ENCODE measurements around the gene YPEL5. TPM values are rescaled to one million over a fixed set of nuclear protein-coding genes. Genes with fewer than 3 reads are reported as not detected.
A peak's percentile ranks its signal among the peaks of the same experiment; 100 is the strongest.

YPEL5 gene
- total and polyA plus RNA-seq, 4 donors: 91.8 to 122 (median 104) TPM

DNA sequence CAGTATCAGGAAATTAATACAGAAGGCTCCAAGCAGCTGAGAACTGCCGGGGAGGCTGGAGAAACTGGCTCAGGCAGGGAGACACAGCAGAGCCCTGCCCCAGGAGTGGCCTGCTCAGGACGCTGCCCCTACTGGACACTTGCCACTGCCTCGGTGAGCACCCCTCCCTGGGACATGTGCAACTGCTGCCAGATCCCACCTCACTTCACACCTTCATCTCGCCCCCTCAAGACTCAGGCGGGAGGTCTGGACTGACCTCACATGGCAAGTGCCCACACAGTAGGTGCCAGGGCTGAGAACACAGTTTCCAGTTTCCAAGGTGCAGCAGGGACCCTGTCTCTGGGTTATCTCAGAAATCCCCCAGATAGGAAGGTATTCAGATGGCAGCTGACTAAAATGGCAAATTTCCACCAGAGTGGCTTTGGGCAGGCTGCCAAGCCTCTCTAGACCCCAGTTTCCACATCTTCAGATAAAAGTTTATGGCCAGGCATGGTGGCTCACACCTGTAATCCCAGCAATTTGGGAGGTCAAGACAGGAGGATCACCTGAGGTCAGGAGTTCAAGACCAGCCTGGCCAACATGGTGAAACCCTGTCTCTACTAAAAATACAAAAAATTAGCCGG is 50.9 kb downstream of the YPEL5 start:
- WGBS, 2 donors: 76 to 79% methylated on average over 6 of the region's 6 CpGs
- intact Hi-C loops (cut with DNase I): no loop called here
- no peak for ATAC-seq (ENCODE audit: low FRiP score)
- no peak overlapping the region for H3K27ac ChIP-seq (ENCODE audit: low read depth in 1 of 2, low read length in 2 of 2)
- no peaks in the 10 kb centered on the region for H3K27me3 ChIP-seq (ENCODE audit: control insufficient read depth in 1 of 2, insufficient read depth in 2 of 2, low read length in 1 of 2)
- DNase-seq: no peak
- no peak overlapping the region for H3K4me3 ChIP-seq (ENCODE audit: low read length in 2 of 2)
- H3K4me1 ChIP-seq (ENCODE audit: control insufficient read depth in 1 of 2, insufficient read depth in 2 of 2, low read length in 2 of 2): peaks cover 0 to 1% of the 10 kb centered on the region in 2 donors
- H3K9me3 ChIP-seq (ENCODE audit: control insufficient read depth, low read length): no peaks in the 10 kb centered on the region
- H3K36me3 ChIP-seq (ENCODE audit: control insufficient read depth in 1 of 2, insufficient read depth in 2 of 2, low read length in 1 of 2): no peaks in the 10 kb centered on the region

DNA sequence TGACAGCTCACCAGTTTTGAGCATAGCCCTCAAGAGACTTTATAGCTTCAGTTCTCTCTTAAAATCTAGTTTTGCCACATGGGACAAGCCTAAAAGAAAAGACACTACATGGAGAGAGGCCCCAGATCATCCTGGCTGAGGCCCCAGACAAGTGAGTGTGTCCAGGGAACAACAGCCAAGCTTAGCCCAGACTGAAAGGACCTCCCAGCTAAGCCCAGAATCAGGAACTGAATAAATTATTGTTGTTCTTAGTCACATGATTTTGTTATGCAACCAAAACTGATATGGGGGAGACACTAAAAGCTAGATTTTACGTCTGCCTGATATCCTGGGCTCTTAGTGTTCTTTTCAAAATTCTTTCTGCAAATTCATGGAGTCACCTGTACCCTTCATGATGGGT is 55.2 kb downstream of the YPEL5 start:
- peak; percentile 81 for ATAC-seq (ENCODE audit: low FRiP score)
- Histone ChIP-seq H3K9me3 (ENCODE audit: control insufficient read depth, low read length) (no peaks in the 10 kb centered on the region), H3K4me1 (ENCODE audit: control insufficient read depth in 1 of 2, insufficient read depth in 2 of 2, low read length in 2 of 2) (peaks cover 0 to 1% of the 10 kb centered on the region in 2 donors), H3K27ac (ENCODE audit: low read depth in 1 of 2, low read length in 2 of 2) (no peak overlapping the region), H3K36me3 (ENCODE audit: control insufficient read depth in 1 of 2, insufficient read depth in 2 of 2, low read length in 1 of 2) (no peaks in the 10 kb centered on the region), H3K4me3 (ENCODE audit: low read length in 2 of 2) (no peak overlapping the region), H3K27me3 (ENCODE audit: control insufficient read depth in 1 of 2, insufficient read depth in 2 of 2, low read length in 1 of 2) (no peaks in the 10 kb centered on the region)
- intact Hi-C loops (cut with DNase I): loop anchor here in 1 of 2 donors (5.0 kb wide), 1 partner anchor 35 kb away; no protein-coding TSS in a partner anchor
- DNase-seq: no peak
- 0 to 3% methylated on average over 1 of the region's 1 CpG for WGBS, 2 donors

DNA sequence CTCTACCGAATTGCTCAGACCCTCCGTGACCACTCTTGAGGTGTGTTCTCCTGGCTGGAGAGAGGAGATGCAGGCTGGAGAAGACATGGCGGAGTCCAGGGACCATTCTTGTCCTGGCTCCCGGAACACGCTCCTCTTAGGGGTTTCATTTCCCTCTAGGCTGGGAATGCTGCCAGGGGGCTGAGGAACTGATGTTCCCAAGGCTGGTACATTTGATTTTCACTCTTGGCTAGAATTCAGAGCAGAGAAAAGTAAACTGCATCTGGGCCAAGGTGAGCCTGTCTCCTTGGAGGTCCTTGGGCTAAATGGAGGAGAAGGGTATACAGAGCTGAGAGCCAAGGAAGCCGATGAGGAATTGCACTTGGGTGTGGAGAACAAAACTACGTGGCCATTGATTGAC is 56.3 kb downstream of the YPEL5 start:
- Histone ChIP-seq H3K27me3 (ENCODE audit: control insufficient read depth in 1 of 2, insufficient read depth in 2 of 2, low read length in 1 of 2) (no peaks in the 10 kb centered on the region), H3K4me3 (ENCODE audit: low read length in 2 of 2) (no peak overlapping the region), H3K9me3 (ENCODE audit: control insufficient read depth, low read length) (no peaks in the 10 kb centered on the region), H3K36me3 (ENCODE audit: control insufficient read depth in 1 of 2, insufficient read depth in 2 of 2, low read length in 1 of 2) (no peaks in the 10 kb centered on the region), H3K27ac (ENCODE audit: low read depth in 1 of 2, low read length in 2 of 2) (no peak overlapping the region), H3K4me1 (ENCODE audit: control insufficient read depth in 1 of 2, insufficient read depth in 2 of 2, low read length in 2 of 2) (peaks cover 0 to 1% of the 10 kb centered on the region in 2 donors)
- DNase-seq: no peak
- intact Hi-C loops (cut with DNase I): loop anchor here in 1 of 2 donors (5.0 kb wide), 1 partner anchor 36 kb away; no protein-coding TSS in a partner anchor
- 85 to 88% methylated on average over 7 of the region's 7 CpGs for WGBS, 2 donors
- ATAC-seq (ENCODE audit: low FRiP score): no peak

DNA sequence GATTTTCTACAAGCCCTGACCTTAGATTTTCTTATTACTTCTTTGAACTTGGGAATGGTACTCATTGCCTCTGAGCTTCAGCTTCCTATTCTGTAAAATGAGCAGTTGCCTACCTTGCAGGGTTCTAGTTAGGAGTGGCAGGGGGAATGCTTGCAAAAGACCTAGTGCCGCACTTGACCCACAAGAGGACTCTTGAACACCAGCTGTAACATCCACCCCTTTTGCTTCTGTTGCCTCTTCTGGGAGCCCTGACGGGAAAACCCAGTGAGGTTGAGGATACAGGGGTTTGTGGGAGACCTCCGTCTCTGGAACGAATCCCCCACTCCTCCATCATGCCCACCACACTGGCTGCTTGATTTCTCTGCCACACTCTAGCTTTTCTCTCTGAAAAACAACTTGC is 57.5 kb downstream of the YPEL5 start:
- intact Hi-C loops (cut with DNase I): loop anchor here in 1 of 2 donors (5.0 kb wide), 1 partner anchor 37 kb away; no protein-coding TSS in a partner anchor
- ATAC-seq (ENCODE audit: low FRiP score): no peak
- WGBS, 2 donors: 92 to 94% methylated on average over 4 of the region's 4 CpGs
- H3K4me1 ChIP-seq (ENCODE audit: control insufficient read depth in 1 of 2, insufficient read depth in 2 of 2, low read length in 2 of 2): peaks cover 0 to 1% of the 10 kb centered on the region in 2 donors
- H3K4me3 ChIP-seq (ENCODE audit: low read length in 2 of 2): no peak overlapping the region
- H3K9me3 ChIP-seq (ENCODE audit: control insufficient read depth, low read length): no peaks in the 10 kb centered on the region
- no peak for DNase-seq
- no peaks in the 10 kb centered on the region for H3K27me3 ChIP-seq (ENCODE audit: control insufficient read depth in 1 of 2, insufficient read depth in 2 of 2, low read length in 1 of 2)
- no peak overlapping the region for H3K27ac ChIP-seq (ENCODE audit: low read depth in 1 of 2, low read length in 2 of 2)
- no peaks in the 10 kb centered on the region for H3K36me3 ChIP-seq (ENCODE audit: control insufficient read depth in 1 of 2, insufficient read depth in 2 of 2, low read length in 1 of 2)

DNA sequence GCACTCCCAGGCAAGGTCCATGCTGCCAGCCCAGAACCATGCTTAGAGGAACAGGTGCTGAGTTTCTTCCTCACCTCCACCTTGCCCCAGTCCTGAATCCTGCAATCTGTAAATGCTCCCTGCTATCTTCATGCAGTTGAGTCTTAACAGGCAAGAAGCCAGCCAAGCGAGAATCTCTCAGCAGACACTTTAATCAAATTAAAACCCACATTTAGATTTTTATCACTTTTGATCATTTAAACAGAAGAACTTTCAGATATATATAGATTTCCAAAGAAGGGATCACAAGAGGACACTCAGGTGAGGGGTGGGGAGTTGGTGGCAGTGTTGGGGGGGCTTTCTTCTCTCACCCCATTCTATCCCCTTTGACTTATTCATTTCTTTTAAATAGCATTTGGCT is 58.6 kb downstream of the YPEL5 start:
- no peak overlapping the region for H3K27ac ChIP-seq (ENCODE audit: low read depth in 1 of 2, low read length in 2 of 2)
- no peaks in the 10 kb centered on the region for H3K9me3 ChIP-seq (ENCODE audit: control insufficient read depth, low read length)
- no peak for ATAC-seq (ENCODE audit: low FRiP score)
- intact Hi-C loops (cut with DNase I): loop anchor here in 1 of 2 donors (5.0 kb wide), 1 partner anchor 272 kb away; no protein-coding TSS in a partner anchor
- no peaks in the 10 kb centered on the region for H3K36me3 ChIP-seq (ENCODE audit: control insufficient read depth in 1 of 2, insufficient read depth in 2 of 2, low read length in 1 of 2)
- no peaks in the 10 kb centered on the region for H3K27me3 ChIP-seq (ENCODE audit: control insufficient read depth in 1 of 2, insufficient read depth in 2 of 2, low read length in 1 of 2)
- no peak for DNase-seq
- WGBS, 2 donors: 94 to 96% methylated on average over 1 of the region's 1 CpG
- no peak overlapping the region for H3K4me3 ChIP-seq (ENCODE audit: low read length in 2 of 2)
- peaks cover 0 to 1% of the 10 kb centered on the region in 2 donors for H3K4me1 ChIP-seq (ENCODE audit: control insufficient read depth in 1 of 2, insufficient read depth in 2 of 2, low read length in 2 of 2)

DNA sequence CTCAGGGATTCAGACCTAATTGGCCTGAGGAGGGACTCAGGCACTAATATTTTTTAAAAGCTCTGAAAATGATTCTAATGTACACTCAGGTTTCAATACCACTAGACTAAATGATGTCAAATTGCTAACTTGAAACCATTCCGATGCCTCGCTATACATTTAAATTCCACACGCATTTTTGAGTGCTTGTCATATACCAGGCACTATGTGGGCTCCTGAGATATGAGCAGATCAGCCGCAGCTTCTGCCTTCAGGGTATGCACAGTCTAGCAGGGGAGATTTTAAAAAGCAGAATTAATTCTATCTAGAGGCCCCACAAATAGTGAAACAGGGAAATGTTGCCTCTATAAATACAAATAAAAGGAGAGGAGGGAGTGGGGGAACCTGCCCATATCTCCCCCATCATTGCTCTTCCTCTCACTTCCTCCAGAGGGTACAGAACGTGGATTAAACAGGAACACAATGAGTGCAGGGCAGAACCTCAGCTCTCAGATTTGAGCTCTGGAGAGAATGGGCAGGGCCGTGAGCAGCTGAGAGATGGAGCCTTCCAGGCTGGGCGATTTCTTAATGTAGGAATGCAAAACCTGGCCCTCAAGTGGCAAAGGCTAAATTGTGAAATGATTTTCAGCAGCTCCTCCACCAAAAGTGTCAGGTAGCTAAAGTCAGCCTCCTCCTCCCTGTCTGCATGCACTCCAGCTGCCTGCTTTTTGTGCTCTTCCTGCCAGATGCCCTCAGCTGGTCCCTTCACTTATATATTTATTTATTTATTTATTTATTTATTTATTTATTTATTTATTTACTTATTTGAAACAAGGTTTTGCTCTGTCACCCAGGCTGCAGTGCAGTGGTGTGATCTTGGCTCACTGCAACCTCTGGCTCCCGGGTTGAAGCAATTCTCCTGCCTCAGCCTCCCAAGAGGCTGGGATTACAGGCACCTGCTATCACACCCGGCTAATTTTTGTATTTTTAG is 59.9 kb downstream of the YPEL5 start:
- H3K9me3 ChIP-seq (ENCODE audit: control insufficient read depth, low read length): no peaks in the 10 kb centered on the region
- H3K4me3 ChIP-seq (ENCODE audit: low read length in 2 of 2): no peak overlapping the region
- no peaks in the 10 kb centered on the region for H3K27me3 ChIP-seq (ENCODE audit: control insufficient read depth in 1 of 2, insufficient read depth in 2 of 2, low read length in 1 of 2)
- peaks cover 0 to 1% of the 10 kb centered on the region in 2 donors for H3K4me1 ChIP-seq (ENCODE audit: control insufficient read depth in 1 of 2, insufficient read depth in 2 of 2, low read length in 2 of 2)
- H3K27ac ChIP-seq (ENCODE audit: low read depth in 1 of 2, low read length in 2 of 2): no peak overlapping the region
- no peak for ATAC-seq (ENCODE audit: low FRiP score)
- WGBS, 2 donors: 87 to 91% methylated on average over 9 of the region's 9 CpGs
- DNase-seq: no peak
- intact Hi-C loops (cut with DNase I): loop anchor here in 1 of 2 donors (5.0 kb wide), 1 partner anchor 271 kb away; no protein-coding TSS in a partner anchor
- no peaks in the 10 kb centered on the region for H3K36me3 ChIP-seq (ENCODE audit: control insufficient read depth in 1 of 2, insufficient read depth in 2 of 2, low read length in 1 of 2)

DNA sequence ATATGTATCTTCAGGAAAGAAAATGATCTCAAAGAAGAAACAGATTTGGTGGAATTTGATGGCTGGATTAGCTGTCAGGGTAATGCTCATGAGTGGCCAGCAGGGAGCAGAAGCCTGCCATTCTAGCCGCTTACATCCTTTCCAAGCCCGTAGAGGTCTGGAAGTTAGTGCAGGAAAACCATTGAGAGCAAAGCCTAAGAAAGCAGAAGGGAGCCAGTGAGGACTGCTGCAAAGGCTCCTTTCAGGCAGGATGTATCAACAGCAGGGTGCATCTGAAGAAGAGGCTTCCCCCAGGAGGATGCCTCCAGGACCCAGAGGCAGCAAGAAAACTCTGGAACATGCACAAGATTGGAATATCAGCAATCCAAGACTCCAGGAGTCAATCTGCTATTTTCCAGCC is 61.6 kb downstream of the YPEL5 start:
- Histone ChIP-seq H3K36me3 (ENCODE audit: control insufficient read depth in 1 of 2, insufficient read depth in 2 of 2, low read length in 1 of 2) (no peaks in the 10 kb centered on the region), H3K9me3 (ENCODE audit: control insufficient read depth, low read length) (no peaks in the 10 kb centered on the region), H3K4me3 (ENCODE audit: low read length in 2 of 2) (no peak overlapping the region), H3K27me3 (ENCODE audit: control insufficient read depth in 1 of 2, insufficient read depth in 2 of 2, low read length in 1 of 2) (no peaks in the 10 kb centered on the region), H3K27ac (ENCODE audit: low read depth in 1 of 2, low read length in 2 of 2) (no peak overlapping the region), H3K4me1 (ENCODE audit: control insufficient read depth in 1 of 2, insufficient read depth in 2 of 2, low read length in 2 of 2) (no peaks in the 10 kb centered on the region)
- ATAC-seq (ENCODE audit: low FRiP score) (peak; percentile 90), DNase-seq (no peak)
- WGBS, 2 donors: 0 to 4% methylated on average over 2 of the region's 2 CpGs
- intact Hi-C loops (cut with DNase I): loop anchor here (1.0 to 5.0 kb wide), 3 partner anchors 269 to 499 kb away; no protein-coding TSS in a partner anchor

DNA sequence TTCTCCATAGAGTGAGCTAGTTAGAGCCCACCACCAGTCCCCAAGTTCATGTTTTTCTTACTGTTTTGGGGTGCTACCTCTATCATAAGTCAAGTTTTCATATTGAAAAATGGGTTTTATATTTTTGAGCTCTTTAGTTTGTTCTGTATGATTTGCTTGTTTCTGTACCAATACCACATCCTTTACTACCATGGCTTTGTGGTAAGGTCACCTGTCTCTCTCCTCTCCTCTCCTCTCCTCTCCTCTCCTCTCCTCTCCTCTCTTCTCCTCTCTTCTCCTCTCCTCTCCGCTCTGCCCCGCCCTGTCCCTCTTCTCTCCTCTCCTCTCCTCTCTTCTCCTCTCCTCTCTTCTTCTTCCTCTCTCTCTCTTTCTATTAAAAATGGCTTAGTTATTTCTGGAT is 62.4 kb downstream of the YPEL5 start:
- ATAC-seq (ENCODE audit: low FRiP score): no peak
- Histone ChIP-seq H3K27ac (ENCODE audit: low read depth in 1 of 2, low read length in 2 of 2) (no peak overlapping the region), H3K4me3 (ENCODE audit: low read length in 2 of 2) (no peak overlapping the region), H3K9me3 (ENCODE audit: control insufficient read depth, low read length) (no peaks in the 10 kb centered on the region), H3K27me3 (ENCODE audit: control insufficient read depth in 1 of 2, insufficient read depth in 2 of 2, low read length in 1 of 2) (no peaks in the 10 kb centered on the region), H3K4me1 (ENCODE audit: control insufficient read depth in 1 of 2, insufficient read depth in 2 of 2, low read length in 2 of 2) (no peaks in the 10 kb centered on the region), H3K36me3 (ENCODE audit: control insufficient read depth in 1 of 2, insufficient read depth in 2 of 2, low read length in 1 of 2) (no peaks in the 10 kb centered on the region)
- intact Hi-C loops (cut with DNase I): loop anchor here (2.0 to 5.0 kb wide), 2 partner anchors 268 to 498 kb away; no protein-coding TSS in a partner anchor
- DNase-seq: no peak
- 91% methylated on average over 1 of the region's 2 CpGs; no CpG with 5 or more reads in 1 of the 2 donors for WGBS, 2 donors

All from aorta (tissue), 5 donors.